CD8-positive, alpha-beta memory T cell (primary cell): Measurements from ENCODE around the gene ZFAND3. TPM values are rescaled to one million over a fixed set of nuclear protein-coding genes. Genes with fewer than 3 reads are reported as not detected.

ENCODE experiments used
- CTCF ChIA-PET: fragments of 350-600 bp; sonication (Branson Sonifier 250); formaldehyde crosslinking; loops from one replicate; lab custom pipeline; 2021; ENCODE audit warnings: antibody characterized with exemption; lab: Charles Lee
- POLR2A ChIA-PET: fragments of 350-600 bp; sonication (Branson Sonifier 250); formaldehyde crosslinking; loops from one replicate; lab custom pipeline; 2021; ENCODE audit warnings: antibody characterized with exemption; lab: Charles Lee
- DNase-seq, 5 donors: peaks; one replicate each; pipeline versions ENCODE4 v3.0.0 to v3.0.0-alpha.2; 2020 to 2022; ENCODE audit warnings: mixed read lengths in 1 of 5
- H3K27ac ChIP-seq: one replicate; pipeline ENCODE4 v1.7.0; 2013; ENCODE audit warnings: low read depth, mild to moderate bottlenecking, low read length, moderate library complexity
- H3K27me3 ChIP-seq: 2 replicates; pipeline ENCODE4 v1.7.0; 2013; ENCODE audit warnings: low read length, mild to moderate bottlenecking; ENCODE audit not compliant: insufficient read depth, poor library complexity, severe bottlenecking
- H3K36me3 ChIP-seq: 2 replicates; pipeline ENCODE4 v1.7.0; 2013; ENCODE audit warnings: mild to moderate bottlenecking, low read length, moderate library complexity; ENCODE audit not compliant: insufficient read depth
- H3K4me1 ChIP-seq: 2 replicates; pipeline ENCODE4 v1.7.0; 2013; ENCODE audit warnings: mild to moderate bottlenecking, low read length, moderate library complexity; ENCODE audit not compliant: insufficient read depth
- H3K4me3 ChIP-seq: 2 replicates; pipeline ENCODE4 v1.7.0; 2013; ENCODE audit warnings: mild to moderate bottlenecking, low read length
- H3K9me3 ChIP-seq: 2 replicates; pipeline ENCODE4 v1.7.0; 2013; ENCODE audit warnings: mild to moderate bottlenecking, low read length
- H3K27ac Mint-ChIP-seq, 8 donors: one replicate each; pipeline ENCODE4 v1.8.0; 2020 to 2021; ENCODE audit warnings: mixed read lengths in 8 of 8, mild to moderate bottlenecking in 6 of 8, inconsistent platforms in 3 of 8, moderate library complexity in 3 of 8
- H3K27me3 Mint-ChIP-seq, 2 donors: one replicate each; pipeline ENCODE4 v1.8.0; 2020 to 2021; ENCODE audit warnings: mixed read lengths in 2 of 2, mild to moderate bottlenecking in 1 of 2, moderate library complexity in 1 of 2
- H3K36me3 Mint-ChIP-seq, 3 donors: one replicate each; pipeline ENCODE4 v1.8.0; 2020 to 2021; ENCODE audit warnings: mixed read lengths in 3 of 3, inconsistent platforms in 1 of 3, mild to moderate bottlenecking in 1 of 3
- H3K4me1 Mint-ChIP-seq, 3 donors: one replicate each; pipeline ENCODE4 v1.8.0; 2020 to 2021; ENCODE audit warnings: mixed read lengths in 3 of 3, inconsistent platforms in 1 of 3, mild to moderate bottlenecking in 1 of 3
- H3K4me3 Mint-ChIP-seq, 7 donors: one replicate each; pipeline ENCODE4 v1.8.0; 2020 to 2021; ENCODE audit warnings: mixed read lengths in 7 of 7, mild to moderate bottlenecking in 6 of 7, moderate library complexity in 4 of 7, inconsistent platforms in 2 of 7
- H3K9me3 Mint-ChIP-seq, 5 donors: one replicate each; pipeline ENCODE4 v1.8.0; 2020 to 2022; ENCODE audit warnings: mixed read lengths in 5 of 5, mild to moderate bottlenecking in 3 of 5, moderate library complexity in 2 of 5, inconsistent platforms in 1 of 5
- polyA plus RNA-seq: library from polyadenylated mRNA; unstranded; fragments of 300-500 nt; fragmentation: Illumina TruSeq; gene quantifications from one replicate; pipeline ENCODE4 v1.2.3, GENCODE V29; 2021
- total RNA-seq, 2 experiments: library from RNA; stranded (reverse); gene quantifications; one replicate each; pipeline ENCODE4 v1.2.3, GENCODE V29; 2021

Gene ZFAND3
- total and polyA plus RNA-seq, 3 experiments from 2014 or later: 5.2 to 29.4 (median 29.1) TPM

DNA sequence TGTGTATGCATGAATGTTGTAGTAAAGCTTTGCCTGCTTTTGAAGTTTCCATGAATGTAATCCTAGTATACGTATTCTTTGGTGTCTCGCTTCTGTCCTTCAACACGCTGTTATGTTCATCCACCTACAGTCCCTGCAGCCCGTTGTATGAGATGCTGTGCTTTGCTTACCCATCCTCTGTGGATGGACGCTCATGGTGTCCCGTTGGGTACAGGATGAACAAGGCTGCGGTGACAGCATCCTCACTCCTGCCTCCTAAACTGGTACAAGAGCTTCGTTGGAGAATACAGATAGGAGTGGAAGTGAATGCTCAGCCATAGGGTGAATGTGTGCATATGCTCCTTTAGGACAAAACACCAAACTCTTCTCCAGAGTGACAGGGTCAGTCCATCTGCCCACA is 366.2 kb downstream of the ZFAND3 start:
- peaks cover 0 to 2% (median 0%) of the 10 kb centered on the region in 3 donors for H3K4me1 Mint-ChIP-seq
- H3K36me3 Mint-ChIP-seq: peaks cover 3 to 39% (median 10%) of the 10 kb centered on the region in 3 donors
- H3K27ac Mint-ChIP-seq: no peak overlapping the region
- peaks cover 0 to 3% of the 10 kb centered on the region in 2 donors for H3K27me3 Mint-ChIP-seq
- H3K27ac ChIP-seq: no peak overlapping the region
- no peaks in the 10 kb centered on the region for H3K4me1 ChIP-seq
- no peak overlapping the region for H3K4me3 Mint-ChIP-seq
- H3K4me3 ChIP-seq: no peak overlapping the region
- no peaks in the 10 kb centered on the region for H3K9me3 Mint-ChIP-seq
- ChIA-PET POLR2A (no interaction called here), CTCF (no interaction called here)
- DNase-seq: no peak
- no peaks in the 10 kb centered on the region for H3K36me3 ChIP-seq
- H3K9me3 ChIP-seq: no peaks in the 10 kb centered on the region
- no peaks in the 10 kb centered on the region for H3K27me3 ChIP-seq

- peaks cover 3 to 46% (median 10%) of the 10 kb centered on the region in 3 donors for H3K36me3 Mint-ChIP-seq
- Histone ChIP-seq H3K4me3 (no peak overlapping the region), H3K27me3 (no peaks in the 10 kb centered on the region), H3K36me3 (no peaks in the 10 kb centered on the region), H3K4me1 (no peaks in the 10 kb centered on the region), H3K27ac (no peak overlapping the region), H3K9me3 (no peaks in the 10 kb centered on the region)
- peaks cover 0 to 3% of the 10 kb centered on the region in 2 donors for H3K27me3 Mint-ChIP-seq
- DNase-seq: no peak
- peak overlapping the region in 5 of 8 donors; percentile 22 to 89 (median 36) for H3K27ac Mint-ChIP-seq
- no peaks in the 10 kb centered on the region for H3K9me3 Mint-ChIP-seq
- CTCF ChIA-PET: no interaction called here
- POLR2A ChIA-PET: no interaction called here
- no peak overlapping the region for H3K4me3 Mint-ChIP-seq
- H3K4me1 Mint-ChIP-seq: peaks cover 0 to 2% (median 0%) of the 10 kb centered on the region in 3 donors
Measured at GRCh38 chr6:38187325-38187724, 367.8 kb downstream of the ZFAND3 start.

DNA sequence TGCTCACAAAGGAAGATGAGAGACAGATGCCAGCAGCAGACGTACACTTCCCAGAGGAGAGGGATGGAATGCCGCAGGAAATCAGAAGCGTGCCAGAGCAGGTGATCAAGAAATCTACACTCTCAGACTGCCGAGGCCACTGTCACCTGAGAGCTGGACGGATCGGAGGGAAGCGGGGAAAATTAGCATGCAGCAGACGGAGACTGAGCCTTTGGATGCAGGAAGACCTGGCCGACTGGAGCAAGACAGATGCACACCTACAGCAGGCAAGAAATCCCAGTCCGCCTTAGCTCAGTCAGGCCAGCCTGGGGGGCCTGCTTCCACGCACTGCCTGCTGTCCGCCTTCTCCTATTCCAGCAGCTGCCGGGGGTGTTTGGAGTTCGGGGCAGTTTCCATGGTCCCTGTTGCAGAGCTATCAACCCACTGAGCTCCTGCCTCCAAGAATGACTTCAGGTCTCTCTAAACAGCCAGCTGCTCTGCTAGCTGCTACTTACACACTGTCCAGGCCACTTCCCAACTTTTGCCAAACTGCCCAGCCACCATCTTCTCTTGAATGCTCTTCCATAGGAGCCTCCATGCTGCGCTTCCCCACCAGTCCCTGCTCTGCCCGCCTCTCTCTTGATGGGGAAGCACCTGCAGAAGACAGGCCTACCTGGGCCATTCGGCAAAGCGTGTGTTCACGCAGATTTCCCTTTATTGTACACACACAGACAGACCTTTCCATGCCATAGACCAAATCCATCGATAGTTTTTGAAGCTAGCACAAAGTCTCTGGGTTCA is 368.5 kb downstream of the ZFAND3 start:
- peaks cover 3 to 51% (median 10%) of the 10 kb centered on the region in 3 donors for H3K36me3 Mint-ChIP-seq
- POLR2A ChIA-PET: no interaction called here
- CTCF ChIA-PET: no interaction called here
- peaks cover 0 to 2% (median 0%) of the 10 kb centered on the region in 3 donors for H3K4me1 Mint-ChIP-seq
- peak overlapping the region in 4 of 8 donors; percentile 2 to 74 (median 24) for H3K27ac Mint-ChIP-seq
- Histone ChIP-seq H3K4me3 (no peak overlapping the region), H3K27me3 (no peaks in the 10 kb centered on the region), H3K36me3 (no peaks in the 10 kb centered on the region), H3K4me1 (no peaks in the 10 kb centered on the region), H3K9me3 (no peaks in the 10 kb centered on the region), H3K27ac (no peak overlapping the region)
- H3K27me3 Mint-ChIP-seq: peaks cover 0 to 3% of the 10 kb centered on the region in 2 donors
- peak overlapping the region in 1 of 7 donors; percentile 27 for H3K4me3 Mint-ChIP-seq
- no peak for DNase-seq
- no peaks in the 10 kb centered on the region for H3K9me3 Mint-ChIP-seq

DNA sequence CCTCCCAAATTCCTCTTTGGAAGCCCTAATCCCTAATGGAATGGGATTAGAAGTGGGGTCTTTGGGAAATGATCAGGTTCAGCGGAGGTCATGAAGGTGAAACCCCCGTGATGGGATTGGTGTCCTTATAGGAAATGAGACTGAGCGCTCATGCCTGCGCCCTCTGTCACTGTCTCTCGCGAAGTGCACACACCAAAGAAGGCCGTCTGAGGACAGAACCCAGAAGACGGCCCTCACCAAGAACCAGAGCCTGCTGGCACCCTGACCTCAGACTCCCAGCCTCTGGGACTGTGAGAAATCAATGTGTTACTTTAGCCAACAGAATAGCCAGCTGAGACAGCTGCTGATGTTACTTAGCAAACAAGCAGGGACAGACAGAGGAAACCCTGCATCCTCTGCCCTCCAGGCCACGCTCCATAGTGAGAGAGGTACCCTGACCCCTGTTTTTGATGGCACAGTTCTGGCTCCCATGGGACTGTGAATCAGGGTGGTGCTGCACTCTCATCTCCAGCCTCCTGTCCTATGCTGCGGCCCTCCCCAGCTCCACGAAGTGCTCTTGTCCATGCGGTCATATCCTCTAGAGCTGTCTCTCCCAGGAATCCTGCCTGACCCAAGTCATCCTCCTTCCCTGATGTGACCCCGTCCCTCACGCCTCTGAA is 369.3 kb downstream of the ZFAND3 start:
- DNase-seq: no peak
- no peaks in the 10 kb centered on the region for H3K27me3 ChIP-seq
- POLR2A ChIA-PET: no interaction called here
- CTCF ChIA-PET: no interaction called here
- H3K36me3 ChIP-seq: no peaks in the 10 kb centered on the region
- H3K27ac ChIP-seq: no peak overlapping the region
- H3K27me3 Mint-ChIP-seq: peaks cover 0 to 1% of the 10 kb centered on the region in 2 donors
- no peaks in the 10 kb centered on the region for H3K9me3 ChIP-seq
- no peaks in the 10 kb centered on the region for H3K9me3 Mint-ChIP-seq
- peaks cover 3 to 51% (median 12%) of the 10 kb centered on the region in 3 donors for H3K36me3 Mint-ChIP-seq
- no peaks in the 10 kb centered on the region for H3K4me1 ChIP-seq
- H3K27ac Mint-ChIP-seq: peak overlapping the region in 1 of 8 donors; percentile 2
- peaks cover 0 to 2% (median 0%) of the 10 kb centered on the region in 3 donors for H3K4me1 Mint-ChIP-seq
- no peak overlapping the region for H3K4me3 ChIP-seq
- no peak overlapping the region for H3K4me3 Mint-ChIP-seq

- peaks cover 0 to 1% of the 10 kb centered on the region in 2 donors for H3K27me3 Mint-ChIP-seq
- no peak overlapping the region for H3K27ac ChIP-seq
- H3K9me3 Mint-ChIP-seq: no peaks in the 10 kb centered on the region
- H3K4me1 ChIP-seq: no peaks in the 10 kb centered on the region
- ChIA-PET POLR2A (no interaction called here), CTCF (no interaction called here)
- H3K4me3 ChIP-seq: no peak overlapping the region
- no peaks in the 10 kb centered on the region for H3K9me3 ChIP-seq
- no peaks in the 10 kb centered on the region for H3K27me3 ChIP-seq
- peaks cover 0 to 2% (median 0%) of the 10 kb centered on the region in 3 donors for H3K4me1 Mint-ChIP-seq
- peaks cover 3 to 38% (median 12%) of the 10 kb centered on the region in 3 donors for H3K36me3 Mint-ChIP-seq
- H3K27ac Mint-ChIP-seq: peak overlapping the region in 1 of 8 donors; percentile 21
- H3K36me3 ChIP-seq: no peaks in the 10 kb centered on the region
- no peak overlapping the region for H3K4me3 Mint-ChIP-seq
- no peak for DNase-seq
Measured at GRCh38 chr6:38191418-38191817, 371.9 kb downstream of the ZFAND3 start.

DNA sequence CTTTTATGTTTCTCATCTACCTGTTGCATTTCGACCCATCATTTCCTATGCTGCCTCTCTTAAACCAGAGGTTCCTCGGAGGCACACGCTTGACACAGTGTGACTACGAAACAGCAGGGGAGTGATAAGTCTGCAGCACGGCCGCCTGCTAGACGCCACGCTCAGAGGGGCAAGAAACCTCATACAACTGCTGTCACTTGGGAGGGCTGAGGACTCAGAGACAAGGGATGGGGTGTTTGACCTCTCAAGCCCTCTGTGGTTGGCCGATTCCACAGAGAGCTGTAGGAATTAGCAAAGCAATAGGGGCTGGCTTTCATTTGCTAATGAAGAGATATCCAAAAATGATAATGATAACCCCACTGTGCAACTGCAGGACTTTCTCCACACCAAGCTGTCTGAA is 372.5 kb downstream of the ZFAND3 start:
- POLR2A ChIA-PET: no interaction called here
- no peaks in the 10 kb centered on the region for H3K9me3 Mint-ChIP-seq
- no peak overlapping the region for H3K4me3 ChIP-seq

DNA sequence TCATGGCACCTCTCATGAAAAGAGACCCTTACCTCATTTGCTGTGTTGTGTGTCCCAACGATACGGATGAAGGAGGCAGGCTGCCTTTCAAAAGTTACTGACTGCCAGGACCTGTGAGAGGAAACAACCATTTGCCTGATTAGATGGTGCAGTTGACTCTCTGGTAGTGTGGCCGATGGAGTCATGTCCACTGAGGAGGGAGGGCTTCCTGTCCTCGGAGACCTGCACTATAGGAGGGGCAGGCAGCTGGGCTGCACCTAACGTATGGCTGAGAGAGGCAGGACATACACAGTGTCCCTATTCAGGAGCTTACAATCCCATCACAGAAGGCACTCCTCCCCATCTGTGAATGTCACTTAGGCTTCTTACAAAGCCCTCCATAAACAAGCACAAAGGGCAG is 373.0 kb downstream of the ZFAND3 start:
- no peak overlapping the region for H3K27ac Mint-ChIP-seq
- H3K4me1 ChIP-seq: no peaks in the 10 kb centered on the region

More for the DNA sequence above, 372.5 kb downstream of the ZFAND3 start:
- Mint-ChIP-seq H3K36me3 (peaks cover 3 to 40% (median 13%) of the 10 kb centered on the region in 3 donors), H3K27me3 (peaks cover 0 to 1% of the 10 kb centered on the region in 2 donors), H3K27ac (no peak overlapping the region), H3K4me1 (peaks cover 0 to 2% (median 0%) of the 10 kb centered on the region in 3 donors), H3K4me3 (no peak overlapping the region)
- no peaks in the 10 kb centered on the region for H3K36me3 ChIP-seq
- H3K27ac ChIP-seq: no peak overlapping the region
- H3K4me1 ChIP-seq: no peaks in the 10 kb centered on the region
- no peak for DNase-seq
- H3K27me3 ChIP-seq: no peaks in the 10 kb centered on the region
- no peaks in the 10 kb centered on the region for H3K9me3 ChIP-seq
- CTCF ChIA-PET: no interaction called here

DNA sequence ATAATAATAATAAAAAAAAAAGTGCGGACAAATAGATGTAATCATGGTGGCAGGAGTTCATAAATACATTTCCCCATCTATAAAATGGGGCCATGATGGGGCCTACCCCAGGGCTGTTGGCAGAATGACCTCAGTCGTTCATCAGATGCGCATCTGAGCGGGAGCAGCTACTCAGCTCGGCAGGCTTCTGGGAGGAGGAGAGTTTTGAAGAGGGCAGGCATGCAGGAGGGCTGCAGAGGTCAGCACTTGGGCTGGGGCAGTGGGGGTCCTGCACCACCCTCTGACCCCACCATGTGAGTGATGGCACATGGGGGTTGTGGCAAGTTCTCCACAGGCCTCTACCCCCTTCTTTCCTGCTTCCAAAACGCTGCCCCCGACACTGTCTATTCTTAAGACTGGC is 373.5 kb downstream of the ZFAND3 start:
- H3K4me1 Mint-ChIP-seq: no peaks in the 10 kb centered on the region
- no peaks in the 10 kb centered on the region for H3K36me3 ChIP-seq
- DNase-seq: no peak
- POLR2A ChIA-PET: no interaction called here
- no peaks in the 10 kb centered on the region for H3K27me3 Mint-ChIP-seq
- no peaks in the 10 kb centered on the region for H3K9me3 Mint-ChIP-seq
- no peaks in the 10 kb centered on the region for H3K27me3 ChIP-seq
- H3K27ac ChIP-seq: no peak overlapping the region
- CTCF ChIA-PET: no interaction called here
- no peaks in the 10 kb centered on the region for H3K9me3 ChIP-seq
- H3K4me1 ChIP-seq: no peaks in the 10 kb centered on the region
- no peak overlapping the region for H3K4me3 Mint-ChIP-seq
- H3K36me3 Mint-ChIP-seq: peaks cover 3 to 38% (median 14%) of the 10 kb centered on the region in 3 donors
- H3K4me3 ChIP-seq: no peak overlapping the region
- H3K27ac Mint-ChIP-seq: no peak overlapping the region

More for the DNA sequence above, 373.0 kb downstream of the ZFAND3 start:
- DNase-seq: no peak
- Histone ChIP-seq H3K36me3 (no peaks in the 10 kb centered on the region), H3K9me3 (no peaks in the 10 kb centered on the region), H3K27ac (no peak overlapping the region), H3K27me3 (no peaks in the 10 kb centered on the region), H3K4me3 (no peak overlapping the region)
- peaks cover 0 to 1% of the 10 kb centered on the region in 2 donors for H3K27me3 Mint-ChIP-seq
- H3K4me1 Mint-ChIP-seq: peaks cover 0 to under 1% (median 0%) of the 10 kb centered on the region in 3 donors
- CTCF ChIA-PET: no interaction called here
- POLR2A ChIA-PET: no interaction called here
- H3K4me3 Mint-ChIP-seq: no peak overlapping the region
- peaks cover 3 to 39% (median 16%) of the 10 kb centered on the region in 3 donors for H3K36me3 Mint-ChIP-seq
- H3K9me3 Mint-ChIP-seq: no peaks in the 10 kb centered on the region
